HG02943 (cell line): ENCODE measurements around the gene NT5C2.
"Not testable (repeated sequence)": the region's sequence is repeated elsewhere in the genome, so short reads cannot be mapped to it uniquely, and the experiment has no call there.

Experiments
- ATAC-seq: cut with Tn5 transposase; IDR thresholded peaks from one replicate; pipeline ENCODE4 v1.9.1; 2021; ENCODE audit warnings: mild to moderate bottlenecking, low read depth, moderate library complexity; ENCODE audit not compliant: unreplicated experiment

The NT5C2 gene

DNA sequence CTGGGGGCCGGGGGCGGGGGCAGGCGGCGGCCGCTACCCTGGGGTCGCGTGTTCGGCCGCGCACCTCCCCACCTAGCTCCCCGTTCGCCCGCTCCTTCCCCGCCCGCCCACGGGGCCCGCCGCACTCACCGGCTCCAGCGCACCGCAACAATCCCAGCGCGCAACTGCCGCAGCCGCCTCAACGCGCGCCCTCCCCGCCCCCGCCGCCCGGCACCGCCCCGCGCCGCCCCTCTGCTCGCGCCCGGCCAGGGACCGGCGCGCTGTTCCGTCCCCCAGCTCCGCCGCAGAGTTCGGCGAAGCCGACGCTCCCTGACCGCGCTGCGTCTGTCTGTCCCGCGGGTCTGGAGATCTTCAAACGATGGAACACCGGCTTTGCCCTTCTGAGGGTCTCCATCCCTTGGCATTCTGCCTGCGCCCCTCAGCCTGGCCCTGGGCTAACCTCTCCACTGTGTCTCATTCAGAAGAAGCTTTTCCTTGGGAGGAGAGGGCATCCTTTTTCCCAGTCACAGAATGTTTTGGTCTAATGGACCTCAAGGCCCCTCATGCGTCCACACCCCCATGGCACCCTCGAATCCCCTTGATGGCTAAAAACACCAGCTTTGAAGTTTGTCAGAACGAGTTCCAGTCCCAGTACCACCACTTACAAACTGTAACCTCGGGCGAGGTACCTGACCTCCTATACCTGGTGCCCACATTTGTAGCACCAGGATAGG, at the start of gene NT5C2:
Gene NT5C2, minus strand, starts transcription at position 166 of the 713 bp plus-strand sequence. CDS start 18,314 bp downstream, outside the sequence.
- peak; percentile 76 for ATAC-seq

DNA sequence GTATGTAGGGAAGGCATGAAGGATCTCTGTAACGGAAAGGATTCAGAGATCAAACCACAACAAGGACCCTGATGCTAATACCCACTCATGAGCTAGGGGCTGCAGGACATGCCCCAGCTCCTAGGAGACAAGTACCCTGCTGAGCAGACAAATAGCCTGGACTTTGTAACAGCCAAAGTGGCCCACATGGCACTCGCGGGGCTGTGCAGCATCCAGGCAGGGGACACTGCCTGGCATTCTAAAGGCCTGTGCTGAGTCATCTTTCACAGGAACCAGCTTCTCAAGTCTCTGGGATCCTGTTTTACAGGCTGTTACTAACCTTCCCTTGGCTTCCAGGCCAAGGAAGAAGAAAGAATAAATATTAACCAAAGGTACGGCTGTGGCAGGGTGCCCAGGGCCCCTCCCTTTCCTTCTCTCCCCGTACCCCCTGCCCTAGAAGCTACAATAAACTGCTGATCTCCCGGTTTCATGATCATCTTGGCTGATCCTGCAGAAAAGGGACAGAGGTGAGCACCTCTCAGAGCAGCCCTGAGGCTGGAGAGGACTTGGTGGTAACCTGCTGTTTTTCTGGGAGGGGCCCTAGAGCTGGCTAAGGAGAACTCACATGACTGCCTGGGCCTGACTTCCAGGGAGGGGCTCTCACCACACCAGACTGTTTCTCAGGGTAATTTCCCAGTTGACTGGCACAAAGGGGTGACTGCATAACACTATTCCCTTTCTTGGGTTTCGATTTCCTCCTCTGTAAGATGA, 48.4 kb upstream of the NT5C2 start:
- no peak for ATAC-seq

DNA sequence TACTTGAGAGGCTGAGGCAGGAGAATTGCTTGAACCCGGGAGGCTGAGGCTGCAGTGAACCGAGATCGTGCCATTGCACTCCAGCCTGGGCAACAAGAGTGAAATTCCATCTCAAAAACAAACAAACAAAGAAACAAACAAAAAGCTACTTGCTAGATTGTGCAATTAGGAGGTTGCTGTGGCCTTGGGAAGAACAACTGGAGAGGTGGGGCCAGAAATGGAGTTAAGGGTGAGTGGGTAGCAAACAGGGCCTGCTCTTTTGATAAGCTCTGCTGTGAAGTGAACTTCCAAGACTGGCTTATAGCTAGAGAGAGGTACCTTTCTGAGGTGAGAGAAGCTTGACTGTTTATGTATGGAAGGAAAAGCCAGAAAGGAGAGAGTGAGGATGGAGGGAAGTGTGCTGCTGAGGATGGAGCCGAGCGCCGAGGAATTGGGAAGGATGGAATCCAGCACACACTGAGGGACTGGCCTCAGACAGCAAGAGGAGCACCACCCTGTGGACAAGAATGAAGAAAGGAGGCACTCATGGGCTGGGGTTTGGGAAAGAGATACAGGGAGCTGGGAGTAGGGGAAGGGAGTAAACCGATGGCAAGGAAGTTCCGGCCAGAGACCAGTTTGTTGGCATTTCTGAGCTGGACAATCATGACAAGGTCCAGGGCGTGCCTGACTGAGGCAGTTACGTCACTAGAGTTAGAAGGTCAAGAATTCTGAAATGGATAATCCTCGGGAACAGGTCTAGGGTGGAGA, 45.6 kb upstream of the NT5C2 start:
- no peak for ATAC-seq

DNA sequence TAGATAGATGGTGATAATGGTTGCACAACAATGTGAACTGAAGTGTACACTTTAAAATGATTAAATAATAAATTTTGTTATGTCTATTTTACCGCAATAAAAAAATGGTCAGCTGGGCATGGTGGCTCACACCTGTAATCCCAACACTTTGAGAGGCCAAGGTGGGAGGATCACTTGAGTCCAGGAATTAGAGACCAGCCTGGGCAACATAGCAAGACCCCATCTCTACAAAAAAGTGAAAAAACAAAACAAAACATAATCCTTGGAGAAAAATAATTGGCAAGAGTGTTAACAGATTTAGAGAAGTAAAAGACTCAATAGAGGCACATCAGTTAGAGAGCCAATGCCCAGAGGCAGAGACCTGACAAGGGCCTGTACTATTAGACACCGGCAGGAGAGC, 42.7 kb upstream of the NT5C2 start:
- no peak for ATAC-seq

DNA sequence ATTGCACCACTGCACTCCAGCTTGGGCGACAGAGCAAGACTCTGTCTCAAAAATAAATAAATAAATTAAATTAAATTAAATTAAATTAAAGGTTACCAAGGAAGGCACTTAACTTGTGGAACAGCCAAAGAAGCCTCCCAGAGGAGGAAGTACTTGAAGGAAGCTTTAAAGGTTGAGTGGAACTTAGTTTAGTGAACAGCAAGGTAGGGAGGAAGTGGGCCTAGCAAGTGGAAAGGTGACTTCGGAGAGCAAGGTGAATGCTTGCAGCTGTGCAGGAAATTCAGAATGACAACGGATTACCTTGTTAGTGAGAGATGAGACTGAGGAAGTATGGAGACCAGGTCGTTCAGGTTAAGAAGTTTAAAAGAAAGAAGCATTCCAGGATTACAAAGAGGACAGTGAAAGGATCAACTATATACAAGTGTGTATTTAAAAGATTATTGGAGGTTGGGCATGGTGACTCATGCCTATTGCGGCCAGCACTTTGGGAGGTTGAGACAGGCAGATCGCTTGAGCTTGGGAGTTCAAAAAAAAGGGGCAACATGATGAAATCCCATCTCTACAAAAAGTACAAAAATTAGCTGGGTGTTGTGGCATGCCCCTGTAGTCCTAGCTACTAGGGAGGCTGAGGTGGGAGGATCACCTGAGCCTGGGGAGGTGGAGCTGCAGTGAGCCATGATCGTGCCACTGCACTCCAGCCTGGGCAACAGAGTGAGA, 39.9 kb upstream of the NT5C2 start:
- ATAC-seq: no peak

DNA sequence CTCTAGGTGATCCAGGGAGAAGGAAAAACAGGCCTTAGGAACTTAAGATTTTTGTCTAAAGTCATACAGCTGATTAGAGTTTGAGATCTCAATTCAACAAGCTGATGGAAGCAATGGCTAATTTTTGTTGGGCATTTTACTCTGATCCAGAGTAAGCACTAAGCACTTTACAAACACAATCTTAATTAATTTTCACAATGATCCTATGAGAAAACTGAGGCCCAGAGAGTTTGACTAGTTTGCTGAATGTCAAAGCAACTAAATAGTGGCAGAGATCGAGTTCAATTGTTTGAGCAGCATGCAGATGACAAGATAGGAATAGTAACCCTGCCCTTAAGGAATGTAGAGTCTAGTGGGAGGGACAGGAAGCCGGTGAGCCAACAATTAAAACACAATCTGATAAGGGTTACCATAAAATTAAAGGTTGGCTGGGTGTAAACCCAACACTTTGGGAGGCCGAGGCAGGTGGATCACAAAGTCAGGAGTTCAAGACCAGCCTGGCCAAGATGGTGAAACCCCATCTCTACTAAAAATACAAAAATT, 39.1 kb upstream of the NT5C2 start:
- no peak for ATAC-seq

DNA sequence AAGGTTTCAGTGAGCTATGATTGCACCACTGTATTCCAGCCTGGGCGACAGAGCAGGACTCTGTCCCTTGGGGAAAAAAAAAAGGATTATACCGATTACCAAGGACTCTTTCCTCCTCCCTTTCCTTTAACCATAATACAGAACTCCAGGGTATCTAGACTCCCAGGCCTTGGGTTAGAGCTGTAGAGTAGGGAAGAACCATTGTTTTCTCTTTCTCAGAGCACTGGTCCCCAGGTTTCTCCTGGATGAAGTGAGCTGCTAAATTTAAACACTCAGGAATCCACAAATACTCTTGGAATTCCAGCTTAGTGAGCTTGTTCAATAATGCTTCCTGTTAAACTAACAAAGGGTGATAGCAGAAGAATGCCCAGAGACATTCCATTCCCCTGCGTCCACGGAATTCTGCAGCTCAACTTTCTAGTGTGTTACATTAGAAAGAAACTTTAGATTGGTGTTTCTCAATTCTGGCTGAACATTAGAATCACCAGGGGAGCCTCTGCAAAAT, 38.0 kb upstream of the NT5C2 start:
- no peak for ATAC-seq

DNA sequence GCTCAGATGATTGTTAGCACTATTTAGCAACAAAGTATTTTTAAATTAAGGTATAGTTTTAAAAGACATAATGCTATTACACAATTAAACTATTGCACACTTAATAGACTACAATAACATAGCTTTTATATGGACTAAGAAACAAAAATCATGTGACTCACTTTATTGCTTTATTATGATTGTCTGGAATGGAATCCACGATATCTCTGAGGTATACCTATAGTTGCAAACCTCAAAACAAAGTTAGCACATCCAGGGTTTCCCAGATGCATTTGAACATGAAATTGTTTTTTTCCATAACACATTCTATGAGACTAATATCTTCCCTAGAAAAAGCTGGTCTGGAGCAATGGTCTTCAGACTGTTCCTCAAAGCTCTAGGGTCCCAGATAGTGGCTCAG, 34.3 kb upstream of the NT5C2 start:
- no peak for ATAC-seq

DNA sequence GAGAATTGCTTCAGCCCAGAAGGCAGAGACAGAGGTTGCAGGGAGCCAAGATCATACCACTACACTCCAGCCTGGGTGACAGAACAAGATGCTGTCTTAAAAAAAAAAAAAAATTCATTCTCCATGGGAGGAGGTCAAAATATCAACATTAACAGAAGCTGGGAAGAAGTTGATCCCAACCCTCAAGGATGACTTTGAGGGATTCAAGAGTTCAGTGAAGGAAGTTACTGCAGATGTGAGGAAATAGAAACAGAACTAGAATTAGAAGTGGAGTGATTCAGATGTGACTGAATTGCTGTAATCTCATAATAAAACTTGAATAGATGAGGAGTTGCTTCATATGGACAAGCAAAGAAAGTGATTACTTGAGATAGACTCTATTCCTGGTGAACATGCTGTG, 32.9 kb upstream of the NT5C2 start:
- no peak for ATAC-seq

DNA sequence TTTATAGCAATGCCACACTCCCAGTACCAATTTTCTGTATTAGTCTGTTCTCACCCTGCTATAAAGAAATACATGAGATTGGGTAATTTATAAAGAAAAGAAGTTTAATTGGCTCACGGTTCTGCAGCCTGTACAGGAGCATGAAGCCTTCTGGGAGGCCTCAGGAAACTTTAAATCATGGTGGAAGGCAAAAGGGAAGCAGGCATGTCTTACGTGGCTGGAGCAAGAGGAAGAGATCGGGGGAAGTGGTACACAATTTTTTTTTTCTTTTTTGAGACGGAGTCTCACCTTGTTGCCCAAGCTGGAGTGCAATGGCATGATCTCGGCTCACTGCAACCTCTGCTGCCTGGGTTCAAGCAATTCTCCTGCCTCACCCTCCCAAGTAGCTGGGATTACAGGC, 31.6 kb upstream of the NT5C2 start:
- ATAC-seq: not testable (repeated sequence)

DNA sequence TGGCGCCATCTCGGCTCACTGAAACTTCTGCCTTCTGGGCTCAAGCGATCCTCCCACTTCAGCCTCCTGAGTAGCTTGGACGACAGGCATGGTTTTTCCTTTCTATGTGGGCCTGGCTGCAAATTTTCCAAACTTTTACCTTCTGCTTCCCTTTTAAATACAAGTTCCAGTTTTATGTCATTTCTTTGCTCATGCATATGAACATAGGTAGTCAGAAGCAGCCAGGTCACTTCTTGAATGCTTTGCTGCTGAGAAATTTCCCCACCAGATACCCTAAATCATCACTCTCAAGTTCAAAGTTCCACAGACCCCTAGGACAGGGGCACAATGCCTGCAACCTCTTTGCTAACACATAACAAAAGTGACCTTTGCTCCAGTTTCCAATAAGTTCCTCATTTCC, 31.1 kb upstream of the NT5C2 start:
- no peak for ATAC-seq

DNA sequence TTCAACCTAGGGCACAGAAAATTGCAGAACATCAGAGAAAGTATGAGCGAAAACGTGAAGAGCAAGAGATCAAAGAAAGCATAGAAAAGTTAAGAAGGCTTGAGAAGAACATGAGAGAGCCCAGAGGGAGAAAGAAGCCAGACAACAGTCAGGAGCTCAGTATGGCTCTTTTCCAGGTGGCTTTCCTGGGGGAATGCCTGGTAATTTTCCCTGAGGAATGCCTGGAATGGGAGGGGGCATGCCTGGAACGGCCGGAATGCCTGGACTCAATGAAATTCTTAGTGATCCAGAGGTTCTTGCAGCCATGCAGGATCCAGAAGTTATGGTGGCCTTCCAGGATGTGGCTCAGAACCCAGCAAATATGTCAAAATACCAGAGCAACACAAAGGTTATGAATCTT, 23.3 kb upstream of the NT5C2 start:
- not testable (repeated sequence) for ATAC-seq

DNA sequence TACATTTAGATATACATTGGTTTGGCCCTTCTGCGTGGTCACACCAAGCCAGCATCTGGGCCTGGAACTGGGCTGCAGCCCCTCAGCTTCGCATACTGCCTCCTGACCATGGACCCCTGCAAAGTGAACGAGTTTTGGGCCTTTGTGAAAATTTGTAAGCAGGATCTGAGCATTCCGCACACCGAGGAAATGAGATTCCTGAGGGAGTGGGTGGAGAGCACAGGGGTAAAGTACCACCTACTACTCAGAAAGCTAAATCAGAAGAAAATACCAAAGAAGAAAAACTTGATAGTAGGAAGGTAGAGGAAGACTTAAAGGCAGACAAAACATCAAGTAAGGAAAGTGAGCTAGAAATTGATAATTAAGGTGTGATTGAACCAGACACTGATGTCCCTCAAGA, 22.5 kb upstream of the NT5C2 start:
- no peak for ATAC-seq

DNA sequence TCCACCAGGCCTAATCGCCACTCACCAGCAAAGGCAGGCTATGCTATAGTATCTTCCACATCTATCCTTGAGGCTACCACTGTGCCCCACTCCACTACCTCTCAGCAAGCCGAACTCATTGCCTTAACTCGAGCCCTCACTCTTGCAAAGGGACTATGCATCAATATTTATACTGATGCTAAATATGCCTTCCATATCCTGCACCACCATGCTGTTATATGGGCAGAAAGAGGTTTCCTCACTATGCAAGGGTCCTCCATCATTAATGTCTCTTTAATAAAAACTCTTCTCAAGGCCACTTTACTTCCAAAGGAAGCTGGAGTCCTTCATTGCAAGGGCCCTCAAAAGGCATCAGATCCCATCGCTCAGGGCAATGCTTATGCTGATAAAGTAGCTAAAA, 17.2 kb upstream of the NT5C2 start:
- ATAC-seq: not testable (repeated sequence)

DNA sequence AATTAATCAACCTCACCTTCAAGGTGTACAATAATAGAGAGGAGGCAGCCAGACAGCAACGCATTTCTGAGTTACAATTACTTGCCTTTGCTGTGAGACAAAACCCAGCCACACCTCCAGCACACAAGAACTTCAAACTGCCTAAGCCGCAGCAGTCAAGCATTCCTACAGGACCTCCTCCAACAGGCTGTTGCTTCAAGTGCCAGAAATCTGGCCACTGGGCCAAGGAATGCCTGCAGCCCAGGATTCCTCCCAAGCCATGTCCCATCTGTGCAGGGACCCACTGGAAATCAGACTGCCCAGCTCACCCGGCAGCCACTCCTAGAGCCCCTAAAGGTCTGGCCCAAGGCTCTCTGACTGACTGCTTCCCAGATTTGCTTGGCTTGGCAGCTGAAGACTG, 14.6 kb upstream of the NT5C2 start:
- ATAC-seq: not testable (repeated sequence)

DNA sequence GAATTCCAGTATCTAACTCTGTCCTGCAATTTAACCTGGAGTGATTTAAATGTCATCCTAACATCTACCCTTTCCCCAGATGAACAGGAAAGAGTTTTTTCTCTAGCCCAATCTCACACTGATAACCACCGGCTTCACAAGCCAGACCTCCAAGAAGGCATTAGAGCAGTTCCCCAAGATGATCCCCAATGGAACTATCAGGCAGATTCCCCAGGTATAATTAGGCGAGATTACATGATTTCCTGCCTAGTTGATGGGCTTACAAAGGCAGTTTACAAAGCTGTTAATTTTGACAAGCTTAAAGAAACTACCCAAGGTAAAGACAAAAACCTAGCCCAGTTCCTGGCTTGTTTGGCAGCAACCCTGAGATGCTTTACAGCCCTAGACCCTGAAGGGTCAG, 14.1 kb upstream of the NT5C2 start:
- no peak for ATAC-seq

DNA sequence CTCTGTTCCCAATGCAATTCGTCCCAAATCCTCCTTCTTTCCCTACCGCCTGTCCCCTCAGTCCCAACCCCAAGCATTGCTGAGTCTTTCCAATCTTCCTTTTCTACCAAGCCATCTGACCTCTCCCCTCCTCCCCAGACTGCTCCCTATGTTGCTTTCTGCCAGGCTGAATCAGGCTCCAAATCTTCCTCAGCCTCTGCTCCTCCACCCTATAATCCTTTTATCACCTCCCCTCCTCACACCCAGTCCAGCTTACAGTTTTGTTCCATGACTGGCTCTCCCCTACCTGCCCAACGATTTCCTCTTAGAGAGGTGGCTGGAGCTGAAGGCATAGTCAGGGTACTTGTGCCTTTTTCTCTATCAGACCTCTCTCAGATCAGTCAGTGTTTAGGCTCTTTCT, 13.6 kb upstream of the NT5C2 start:
- not testable (repeated sequence) for ATAC-seq

DNA sequence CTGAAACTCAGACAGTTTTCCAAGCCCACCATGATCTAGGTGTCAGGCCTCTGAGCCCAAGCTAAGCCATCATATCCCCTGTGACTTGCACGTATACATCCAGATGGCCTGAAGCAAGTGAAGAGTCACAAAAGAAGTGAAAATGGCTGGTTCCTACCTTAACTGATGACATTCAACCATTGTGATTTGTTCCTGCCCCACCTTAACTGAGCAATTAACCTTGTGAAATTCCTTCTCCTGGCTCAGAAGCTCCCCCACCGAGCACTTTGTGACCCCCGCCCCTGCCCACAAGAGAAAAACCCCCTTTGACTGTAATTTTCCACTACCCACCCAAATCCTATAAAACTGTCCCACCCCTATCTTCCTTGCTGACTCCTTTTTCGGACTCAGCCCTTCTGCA, 12.3 kb upstream of the NT5C2 start:
- ATAC-seq: not testable (repeated sequence)

DNA sequence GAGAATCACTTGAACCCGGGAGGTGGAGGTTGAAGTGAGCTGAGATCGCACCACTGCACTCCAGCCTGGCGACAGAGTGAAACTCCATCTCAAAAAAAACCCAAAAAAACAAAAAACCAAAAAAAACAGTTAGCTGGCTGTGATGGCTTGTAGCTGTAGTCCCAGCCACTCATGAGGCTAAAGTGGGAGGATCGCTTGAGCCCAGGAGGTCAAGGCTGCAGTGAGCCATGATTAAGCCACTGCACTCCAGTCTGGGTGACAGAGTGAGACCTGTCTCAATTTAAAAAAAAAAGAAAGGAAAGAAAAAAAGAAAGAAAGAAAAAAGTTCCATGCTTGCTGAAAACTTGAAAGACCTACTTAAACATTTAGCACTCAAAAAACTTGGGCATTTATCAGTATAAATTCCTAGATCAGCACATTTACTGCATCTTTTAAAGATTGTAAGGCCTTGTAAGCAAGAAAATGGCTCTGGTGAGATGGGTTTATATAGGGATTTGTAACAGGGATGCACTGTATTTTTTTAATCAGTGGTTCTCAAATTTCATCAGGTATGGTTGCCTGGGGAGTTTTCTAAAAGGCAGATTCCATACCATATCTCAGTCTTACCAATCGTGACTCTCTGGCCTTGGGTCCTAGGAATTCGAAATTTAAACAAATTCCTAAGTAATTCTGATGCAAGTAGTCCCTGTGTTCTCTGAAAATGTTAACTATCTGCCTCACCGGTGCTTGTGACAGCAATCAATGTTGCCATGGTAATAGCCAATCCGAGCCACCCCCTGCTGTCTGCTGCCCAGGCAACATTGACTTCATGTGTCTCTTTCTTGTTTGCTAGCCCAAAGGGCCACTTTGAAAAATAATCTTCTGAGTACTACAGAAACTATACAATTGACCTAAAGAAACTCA, 11.5 kb upstream of the NT5C2 start:
- no peak for ATAC-seq
